ENCODE results near the gene PLEKHH1.

- TF ChIP-seq CTCF (IDR thresholded peaks at IDR 0.05; ENCODE audit: insufficient read depth, low read length) (no peak), GABPA (IDR thresholded peaks at IDR 0.05; ENCODE audit: low read depth) (no peak), REST (IDR thresholded peaks at IDR 0.05; ENCODE audit: insufficient replicate concordance, low read depth) (no peak)
Observed at GRCh38 chr14:67627519-67627918, 94.4 kb downstream of the PLEKHH1 start.

Data from HL-60 (cell line).